CD4-positive, alpha-beta T cell (primary cell): Measurements from ENCODE around the gene TIAM1. TPM values are rescaled to one million over a fixed set of nuclear protein-coding genes. Genes with fewer than 3 reads are reported as not detected.

Experiments
- ATAC-seq: fragments of 200-7000 bp; cut with Tn5 transposase; one replicate; pipeline ENCODE4 v1.10.0; 2022; ENCODE audit warnings: mild to moderate bottlenecking; ENCODE audit not compliant: poor library complexity
- CTCF ChIA-PET: fragments of 350-600 bp; sonication (Branson Sonifier 250); formaldehyde crosslinking; loops from one replicate; lab custom pipeline; 2021; ENCODE audit warnings: antibody characterized with exemption, inconsistent platforms; lab: Charles Lee
- POLR2A ChIA-PET: fragments of 350-600 bp; sonication (Branson Sonifier 250); formaldehyde crosslinking; loops from one replicate; lab custom pipeline; 2021; ENCODE audit warnings: antibody characterized with exemption, inconsistent platforms; lab: Charles Lee
- DNase-seq, 14 experiments: peaks; one replicate each; pipeline ENCODE4 v3.0.0-alpha.2; 2013 to 2020; ENCODE audit warnings: mixed read lengths in 2 of 14
- H3K27ac ChIP-seq, 2 donors: one replicate each; pipeline versions ENCODE4 v1.5.1 to v1.7.0; 2013; ENCODE audit warnings: low read length in 2 of 2, low read depth in 1 of 2, mild to moderate bottlenecking in 1 of 2
- H3K27me3 ChIP-seq, 2 experiments: 1 replicate in 1 of 2; 2 replicates in 1 of 2; pipeline versions ENCODE4 v1.6.1 to v1.7.0; 2013; ENCODE audit warnings: low read length in 2 of 2, control low read depth in 1 of 2, mild to moderate bottlenecking in 1 of 2, moderate library complexity in 1 of 2; ENCODE audit not compliant: insufficient read depth in 2 of 2, control insufficient read depth in 1 of 2
- H3K36me3 ChIP-seq: one replicate; pipeline ENCODE4 v1.6.1; 2013; ENCODE audit warnings: low read length, control low read depth; ENCODE audit not compliant: insufficient read depth
- H3K4me1 ChIP-seq: one replicate; pipeline ENCODE4 v1.6.1; 2013; ENCODE audit warnings: low read length, control low read depth; ENCODE audit not compliant: insufficient read depth
- H3K4me3 ChIP-seq: one replicate; pipeline ENCODE4 v1.5.1; 2013; ENCODE audit warnings: mild to moderate bottlenecking, low read length, moderate library complexity
- H3K9me3 ChIP-seq, 2 experiments: 1 replicate in 1 of 2; 2 replicates in 1 of 2; pipeline versions ENCODE4 v1.6.1 to v1.7.0; 2013; ENCODE audit warnings: low read length in 2 of 2, mild to moderate bottlenecking in 2 of 2, control low read depth in 1 of 2, moderate library complexity in 1 of 2; ENCODE audit not compliant: control insufficient read depth in 1 of 2, insufficient read depth in 1 of 2
- H3K27ac Mint-ChIP-seq: one replicate; pipeline ENCODE4 v1.8.0; 2020; ENCODE audit warnings: mixed read lengths
- H3K27me3 Mint-ChIP-seq: one replicate; pipeline ENCODE4 v1.8.0; 2021; ENCODE audit warnings: mixed read lengths
- H3K36me3 Mint-ChIP-seq: one replicate; pipeline ENCODE4 v1.8.0; 2021; ENCODE audit warnings: low read depth, mixed read lengths
- H3K4me1 Mint-ChIP-seq: one replicate; pipeline ENCODE4 v1.8.0; 2021; ENCODE audit warnings: low read depth, mixed read lengths
- H3K4me3 Mint-ChIP-seq: one replicate; pipeline ENCODE4 v1.8.0; 2020; ENCODE audit warnings: mild to moderate bottlenecking, mixed read lengths
- H3K9me3 Mint-ChIP-seq: one replicate; pipeline ENCODE4 v1.8.0; 2020; ENCODE audit warnings: mixed read lengths
- intact Hi-C, 2 experiments: fragments of 100-400 bp; cut with DNase I in 1 of 2; cut with micrococcal nuclease in 1 of 2; formaldehyde crosslinking; loops; one replicate each; pipeline versions ENCODE4 v1.15.1 to v1.9.0; 2023 to 2025; cut with DNase I, micrococcal nuclease
- total RNA-seq, 174 experiments: library from RNA in 2 of 174; stranded (reverse) in 2 of 174; gene quantifications; one replicate each; pipeline ENCODE4 v1.2.3 and lab custom pipeline; 2021 to 2026
- TF ChIP-seq, protein P1 (sequence below): fragments of 200-600 bp; IDR thresholded peaks from one replicate; pipeline ENCODE4 v1.8.0; 2022; ENCODE audit warnings: antibody characterized with exemption, mild to moderate bottlenecking

TIAM1 gene
- total RNA-seq, 2 experiments from 2014 or later: 39.6 to 39.8 TPM

- Histone ChIP-seq H3K4me1 (peaks cover 4% of the 10 kb centered on the region), H3K27ac (no peak overlapping the region), H3K36me3 (peaks cover 7% of the 10 kb centered on the region), H3K4me3 (no peak overlapping the region), H3K9me3 (no peaks in the 10 kb centered on the region), H3K27me3 (no peaks in the 10 kb centered on the region)
- Mint-ChIP-seq H3K27me3 (no peaks in the 10 kb centered on the region), H3K4me1 (no peaks in the 10 kb centered on the region), H3K9me3 (no peaks in the 10 kb centered on the region), H3K27ac (no peak overlapping the region), H3K4me3 (no peak overlapping the region), H3K36me3 (peaks cover 26% of the 10 kb centered on the region)
- TF ChIP-seq, protein P1, sequence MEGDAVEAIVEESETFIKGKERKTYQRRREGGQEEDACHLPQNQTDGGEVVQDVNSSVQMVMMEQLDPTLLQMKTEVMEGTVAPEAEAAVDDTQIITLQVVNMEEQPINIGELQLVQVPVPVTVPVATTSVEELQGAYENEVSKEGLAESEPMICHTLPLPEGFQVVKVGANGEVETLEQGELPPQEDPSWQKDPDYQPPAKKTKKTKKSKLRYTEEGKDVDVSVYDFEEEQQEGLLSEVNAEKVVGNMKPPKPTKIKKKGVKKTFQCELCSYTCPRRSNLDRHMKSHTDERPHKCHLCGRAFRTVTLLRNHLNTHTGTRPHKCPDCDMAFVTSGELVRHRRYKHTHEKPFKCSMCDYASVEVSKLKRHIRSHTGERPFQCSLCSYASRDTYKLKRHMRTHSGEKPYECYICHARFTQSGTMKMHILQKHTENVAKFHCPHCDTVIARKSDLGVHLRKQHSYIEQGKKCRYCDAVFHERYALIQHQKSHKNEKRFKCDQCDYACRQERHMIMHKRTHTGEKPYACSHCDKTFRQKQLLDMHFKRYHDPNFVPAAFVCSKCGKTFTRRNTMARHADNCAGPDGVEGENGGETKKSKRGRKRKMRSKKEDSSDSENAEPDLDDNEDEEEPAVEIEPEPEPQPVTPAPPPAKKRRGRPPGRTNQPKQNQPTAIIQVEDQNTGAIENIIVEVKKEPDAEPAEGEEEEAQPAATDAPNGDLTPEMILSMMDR: no peak
- ChIA-PET CTCF (no interaction called here), POLR2A (no interaction called here)
- intact Hi-C loops: no loop called here
- ATAC-seq (no peak), DNase-seq (no peak)
These were observed 228.8 kb downstream of the TIAM1 start for GRCh38 chr21:31115249-31115648.

DNA sequence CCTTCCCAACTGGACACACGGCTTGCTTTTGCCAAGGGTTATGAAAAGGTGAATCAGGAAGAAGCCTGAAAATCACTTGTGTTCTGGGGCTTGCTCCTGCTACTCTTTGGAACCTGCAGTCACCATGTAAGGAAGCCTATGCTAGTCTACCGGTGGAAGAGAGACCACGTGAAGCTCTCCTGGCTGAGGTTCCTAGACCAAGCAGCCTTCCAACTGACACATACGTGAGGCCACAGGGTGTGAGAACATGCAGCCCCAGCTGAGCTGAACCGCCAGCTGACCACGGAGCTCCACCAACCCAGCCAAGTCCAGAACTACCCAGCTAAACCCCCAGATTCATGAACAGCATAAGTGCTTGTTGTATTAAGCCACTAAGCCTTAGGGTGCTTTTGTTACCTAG is 233.0 kb downstream of the TIAM1 start:
- Mint-ChIP-seq H3K27ac (no peak overlapping the region), H3K36me3 (peaks cover 5% of the 10 kb centered on the region), H3K4me1 (peaks cover 5% of the 10 kb centered on the region), H3K4me3 (no peak overlapping the region), H3K9me3 (no peaks in the 10 kb centered on the region), H3K27me3 (no peaks in the 10 kb centered on the region)
- Histone ChIP-seq H3K4me1 (no peaks in the 10 kb centered on the region), H3K4me3 (no peak overlapping the region), H3K27ac (no peak overlapping the region), H3K36me3 (no peaks in the 10 kb centered on the region), H3K9me3 (no peaks in the 10 kb centered on the region), H3K27me3 (no peaks in the 10 kb centered on the region)
- POLR2A ChIA-PET: interaction anchor here (1.1 kb wide), 1 partner anchor 33 kb away, joined by 3 read pairs; no protein-coding TSS in a partner anchor
- TF ChIP-seq, protein P1: no peak
- intact Hi-C loops: no loop called here
- CTCF ChIA-PET: interaction anchor here (0.7 to 2.3 kb wide), 2 partner anchors 81 to 470 kb away, joined by 3 to 9 read pairs; no protein-coding TSS in a partner anchor
- DNase-seq (no peak), ATAC-seq (no peak)

DNA sequence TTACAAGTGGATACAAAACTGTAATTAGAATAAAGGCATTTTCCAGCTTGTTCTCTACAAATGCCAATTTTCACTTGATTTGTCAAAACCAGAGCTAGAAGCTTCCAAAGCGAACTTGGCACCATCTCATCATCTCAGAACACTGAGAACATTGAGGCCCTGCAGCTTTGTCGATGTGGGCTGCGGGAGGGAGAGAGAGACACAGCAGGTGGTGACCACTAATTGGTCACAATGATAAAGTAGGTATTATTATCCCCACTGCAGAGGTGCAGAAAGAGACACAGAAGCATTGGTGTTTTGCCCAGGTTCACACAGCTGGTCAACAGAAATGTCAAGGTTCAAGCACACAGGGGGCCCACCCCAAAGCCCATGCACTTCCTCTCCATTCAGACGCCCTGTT is 233.6 kb downstream of the TIAM1 start:
- no peak for ATAC-seq
- ChIA-PET POLR2A (interaction anchor here (0.7 to 1.1 kb wide), 2 partner anchors 22 to 33 kb away, joined by 3 to 4 read pairs; no protein-coding TSS in a partner anchor), CTCF (interaction anchor here (0.7 to 2.3 kb wide), 2 partner anchors 82 to 470 kb away, joined by 3 to 9 read pairs; no protein-coding TSS in a partner anchor)
- H3K27me3 Mint-ChIP-seq: no peaks in the 10 kb centered on the region
- peaks cover 5% of the 10 kb centered on the region for H3K36me3 Mint-ChIP-seq
- no peak for DNase-seq
- intact Hi-C loops: no loop called here
- Histone ChIP-seq H3K27me3 (no peaks in the 10 kb centered on the region), H3K36me3 (no peaks in the 10 kb centered on the region), H3K27ac (no peak overlapping the region), H3K4me3 (no peak overlapping the region), H3K4me1 (no peaks in the 10 kb centered on the region), H3K9me3 (no peaks in the 10 kb centered on the region)
- H3K4me3 Mint-ChIP-seq: no peak overlapping the region
- H3K9me3 Mint-ChIP-seq: no peaks in the 10 kb centered on the region
- peaks cover 5% of the 10 kb centered on the region for H3K4me1 Mint-ChIP-seq
- TF ChIP-seq, protein P1: no peak
- H3K27ac Mint-ChIP-seq: no peak overlapping the region
